DMS53 (cell line): ENCODE measurements around the gene ATG2A.
"Not testable (repeated sequence)": the region's sequence is repeated elsewhere in the genome, so short reads cannot be mapped to it uniquely, and the experiment has no call there.

Experiments
- DNase-seq: peaks from one replicate; lab custom pipeline; 2025; lab: John Stamatoyannopoulos, UW

Gene ATG2A

DNA sequence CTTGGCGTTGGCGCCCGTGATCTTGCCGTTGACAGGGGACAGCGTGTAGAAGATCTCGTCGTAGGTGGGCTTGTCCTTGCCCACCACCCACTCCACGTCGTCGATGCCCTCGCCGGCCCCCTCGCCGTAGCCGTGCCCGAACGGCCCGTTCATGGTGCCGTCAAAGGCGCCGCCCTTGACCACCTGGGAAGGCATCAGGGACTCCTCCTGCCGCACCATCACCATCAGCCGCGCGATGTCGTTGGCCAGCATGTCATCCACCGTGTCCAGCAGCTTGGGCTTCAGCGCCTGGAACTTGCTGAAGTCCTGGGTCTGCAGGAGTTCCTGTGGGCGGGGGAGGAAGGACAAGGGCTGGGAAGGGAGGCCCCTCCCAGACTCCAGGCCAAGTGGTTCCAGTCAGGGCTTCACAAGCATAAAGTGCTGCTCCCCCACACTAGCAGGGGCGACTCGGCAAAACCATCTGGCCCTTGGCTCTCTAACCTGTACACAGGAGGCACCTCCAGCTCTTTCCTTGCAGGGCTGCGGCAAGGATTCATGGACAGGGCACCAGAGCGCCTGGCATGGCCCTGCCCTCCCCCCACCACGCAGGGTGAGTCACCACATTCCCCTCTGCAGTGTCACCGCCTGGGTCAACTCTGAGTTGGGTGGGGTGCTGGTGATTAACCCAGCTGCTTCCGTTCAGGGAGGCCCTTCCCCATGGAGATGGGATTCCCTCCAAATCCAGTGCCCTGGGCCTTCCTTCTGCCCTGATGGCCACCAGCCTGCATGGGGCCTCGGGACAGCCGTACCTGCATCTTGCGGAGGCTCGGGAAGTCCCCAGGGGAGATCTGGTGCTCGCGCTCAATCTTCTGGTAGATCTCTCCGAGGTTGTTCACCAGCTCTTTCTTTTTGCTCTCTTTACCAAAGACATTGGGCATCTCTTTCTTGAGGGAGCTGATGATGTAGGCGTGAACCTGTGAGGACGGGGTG is 62.2 kb downstream of the ATG2A start:
- peak; percentile 95 for DNase-seq

DNA sequence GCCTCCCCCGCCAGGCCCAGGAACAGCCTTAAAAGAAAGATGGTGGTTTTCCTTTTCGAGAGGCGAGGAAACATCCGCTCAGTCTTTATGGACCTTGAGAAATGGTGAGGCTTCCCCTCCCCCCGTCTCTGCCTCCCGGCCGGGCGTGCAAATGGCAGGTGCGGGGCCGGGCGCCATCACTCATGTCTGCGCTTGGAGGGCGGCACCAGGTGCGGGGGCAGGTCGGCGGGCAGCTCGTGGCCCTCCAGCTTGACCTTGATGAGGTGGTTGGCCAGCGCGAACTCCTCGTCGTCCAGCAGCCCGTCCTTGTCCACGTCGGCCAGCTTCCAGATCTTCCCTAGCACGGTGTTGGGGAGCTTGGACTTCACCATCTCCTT is 62.9 kb downstream of the ATG2A start:
- no peak for DNase-seq

DNA sequence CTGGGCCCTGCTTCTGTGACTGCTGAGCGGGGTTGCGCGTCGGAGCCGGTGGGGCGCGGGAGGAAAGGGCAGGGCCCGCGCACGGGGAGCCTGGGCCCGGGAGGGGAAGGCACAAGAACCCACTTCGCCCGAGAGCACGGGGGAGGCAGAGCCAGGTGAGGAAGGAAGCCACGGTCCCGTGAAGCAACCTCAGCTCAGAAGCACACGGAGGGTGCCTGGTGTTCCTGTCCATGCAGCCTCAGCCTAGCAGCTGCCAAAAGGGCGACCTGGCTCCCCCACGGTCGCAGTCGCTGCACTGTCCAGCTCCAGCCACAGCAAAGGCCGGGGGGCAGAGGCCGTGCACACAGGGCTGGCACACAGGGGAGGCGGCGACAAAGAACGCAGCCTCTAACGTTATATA is 63.3 kb downstream of the ATG2A start:
- no peak for DNase-seq

DNA sequence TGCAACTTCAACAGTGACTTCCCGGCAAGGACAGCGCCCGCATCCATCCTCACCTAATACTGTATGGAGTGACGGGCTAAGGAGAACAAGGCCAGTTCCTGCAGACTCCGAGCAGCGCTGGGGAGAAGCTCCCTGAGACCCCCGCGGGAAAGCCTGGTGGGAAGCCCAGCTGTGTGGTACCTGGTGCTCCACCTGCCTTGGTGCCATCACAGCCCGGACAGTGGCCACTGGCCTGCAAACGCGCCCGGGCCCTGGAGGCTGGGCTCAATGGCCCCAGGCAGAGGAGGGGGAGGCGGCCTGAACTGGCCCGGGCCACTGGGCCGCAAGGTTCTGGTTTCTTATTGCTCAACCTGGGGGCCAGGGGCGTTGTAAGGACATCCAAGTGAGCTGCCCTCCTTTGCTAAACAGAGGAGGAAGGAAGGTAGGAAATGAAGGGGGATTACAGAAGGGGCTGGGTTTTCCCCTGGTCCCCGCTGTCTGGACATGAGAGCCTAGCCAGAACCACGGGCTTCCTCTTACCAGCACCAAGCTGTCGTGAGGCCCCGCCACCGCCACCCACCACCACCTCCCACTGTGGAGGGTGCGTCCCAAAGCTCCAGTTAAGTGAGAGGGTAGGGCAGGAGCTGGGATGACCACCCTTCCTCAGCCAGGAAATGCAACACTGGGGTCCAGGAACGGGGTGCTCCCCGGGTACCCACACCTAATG is 64.1 kb downstream of the ATG2A start:
- no peak for DNase-seq

DNA sequence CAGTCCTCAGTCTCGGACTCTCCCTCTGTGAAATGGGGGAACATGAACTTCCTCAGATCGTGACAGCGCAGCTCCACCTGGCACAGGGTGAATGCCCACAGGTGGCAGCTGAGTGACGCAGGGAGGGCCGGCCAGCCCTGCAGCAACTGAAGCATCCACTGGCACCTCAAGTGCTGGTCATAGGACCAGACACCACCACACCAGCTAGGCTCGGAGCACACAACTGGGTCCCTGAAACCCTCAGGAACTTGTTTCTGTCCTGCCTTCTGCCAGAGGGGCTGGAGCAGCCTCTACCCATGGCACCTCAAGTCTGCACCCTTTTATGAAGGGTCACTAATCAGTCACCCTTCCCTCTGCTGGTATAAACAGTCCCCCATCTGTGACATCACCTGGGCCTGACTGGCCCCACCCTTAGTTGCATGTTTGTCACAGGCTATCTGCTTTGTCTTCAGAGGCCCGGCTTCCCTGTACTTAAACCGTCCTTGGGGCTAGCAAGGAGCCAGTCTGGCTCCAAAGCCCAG is 65.1 kb downstream of the ATG2A start:
- no peak for DNase-seq

DNA sequence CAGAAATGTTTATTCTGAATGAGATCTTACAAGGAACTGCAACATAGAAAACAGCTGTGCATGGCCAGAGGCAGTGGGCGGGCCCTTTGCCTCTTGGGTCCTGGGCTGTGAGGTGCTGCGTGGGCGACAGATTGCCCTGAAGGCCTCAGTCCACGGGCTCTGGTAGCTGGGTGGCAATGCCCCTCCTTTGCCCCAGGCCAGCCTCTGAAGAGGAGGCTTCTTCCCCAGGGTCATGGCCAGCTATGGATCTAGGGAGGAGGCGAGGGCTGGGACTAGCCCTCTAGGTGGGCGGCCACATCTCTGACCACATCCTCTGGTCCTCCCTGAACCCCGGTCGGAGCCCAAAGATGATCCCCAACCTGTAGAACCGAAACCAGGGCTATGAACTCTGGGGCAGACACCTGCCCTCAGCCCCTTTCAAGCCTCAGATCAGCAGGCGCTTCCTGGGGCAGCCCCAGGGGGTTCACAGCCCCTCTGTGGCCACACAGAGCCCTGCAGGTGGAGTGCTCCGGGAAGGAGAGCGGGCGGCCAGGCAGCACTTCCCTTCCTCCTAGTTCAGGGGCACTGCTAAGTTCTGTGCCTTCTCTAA is 65.9 kb downstream of the ATG2A start:
- no peak for DNase-seq

DNA sequence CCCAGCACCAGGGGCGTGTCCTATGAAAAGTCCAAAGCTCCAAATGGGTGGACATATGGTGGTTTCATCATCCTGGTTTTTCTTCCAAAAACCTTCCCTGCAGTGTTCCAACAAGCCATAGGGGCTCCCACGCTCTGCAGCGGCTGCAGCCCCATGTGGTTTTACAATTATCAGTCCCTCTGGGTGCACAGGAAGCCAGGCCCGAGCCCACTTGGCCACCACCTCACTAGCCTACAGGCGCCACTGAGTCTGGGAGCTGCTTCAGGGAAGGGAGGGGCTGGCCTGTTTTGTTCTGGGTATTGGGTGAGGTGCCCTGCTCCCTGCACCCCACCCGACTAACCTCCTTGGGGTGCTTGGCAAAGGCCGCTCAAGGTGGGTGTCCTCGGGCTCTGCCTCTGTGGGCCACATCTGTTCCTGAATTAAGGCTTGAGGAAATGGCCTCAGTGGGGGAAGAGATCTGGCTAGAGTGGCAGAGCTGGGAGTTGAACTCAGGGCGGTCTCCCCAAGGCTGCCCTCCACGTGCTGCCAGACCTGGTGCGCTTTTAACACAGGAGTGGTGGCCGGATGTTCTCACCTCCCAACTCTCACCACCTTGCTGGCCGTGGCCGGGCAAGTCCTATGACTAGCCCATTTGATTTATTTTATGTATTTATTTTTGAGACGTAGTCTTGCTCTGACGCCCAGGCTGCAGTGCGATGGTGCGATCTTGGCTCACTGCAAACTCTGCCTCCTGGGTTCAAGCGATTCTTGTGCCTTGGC is 67.2 kb downstream of the ATG2A start:
- DNase-seq = no peak

DNA sequence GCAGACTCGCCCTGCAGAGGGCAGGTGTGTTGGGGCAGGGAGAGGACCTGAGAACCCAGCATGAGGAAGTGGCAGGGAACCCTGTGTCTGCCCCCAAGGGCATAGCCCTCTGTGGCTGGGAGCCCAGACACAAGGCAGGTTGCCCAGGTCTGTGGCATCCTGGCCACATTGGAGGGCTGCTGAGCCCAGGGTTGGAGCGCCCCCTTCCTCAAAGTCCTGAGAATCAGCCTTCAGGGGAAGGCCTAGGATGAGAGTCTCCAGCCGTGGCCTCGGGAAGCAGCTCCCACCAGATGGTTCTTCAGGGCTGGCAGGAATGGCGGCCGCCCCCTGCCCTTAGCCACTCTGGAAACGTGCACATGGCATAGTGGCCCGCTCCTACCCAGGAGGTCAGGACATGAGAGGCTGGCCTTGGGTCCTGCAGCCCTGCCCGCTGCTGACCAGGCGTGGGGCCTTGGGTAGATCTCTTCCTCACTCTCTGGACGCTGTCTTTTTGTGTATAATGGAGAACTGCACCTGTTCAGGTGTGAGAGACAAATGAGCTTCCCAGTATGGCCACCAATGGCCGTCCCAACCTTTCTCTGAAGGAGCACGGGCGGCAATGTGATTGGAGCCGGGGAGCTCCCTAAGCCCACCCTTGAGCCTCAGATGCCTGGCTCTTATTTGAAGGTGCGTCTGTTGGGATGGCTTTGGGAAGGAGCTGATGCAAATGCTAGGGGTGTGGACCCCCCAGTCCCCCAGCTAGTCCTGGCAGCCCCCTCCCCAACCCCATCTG is 68.0 kb downstream of the ATG2A start:
- peak; percentile 41 for DNase-seq

DNA sequence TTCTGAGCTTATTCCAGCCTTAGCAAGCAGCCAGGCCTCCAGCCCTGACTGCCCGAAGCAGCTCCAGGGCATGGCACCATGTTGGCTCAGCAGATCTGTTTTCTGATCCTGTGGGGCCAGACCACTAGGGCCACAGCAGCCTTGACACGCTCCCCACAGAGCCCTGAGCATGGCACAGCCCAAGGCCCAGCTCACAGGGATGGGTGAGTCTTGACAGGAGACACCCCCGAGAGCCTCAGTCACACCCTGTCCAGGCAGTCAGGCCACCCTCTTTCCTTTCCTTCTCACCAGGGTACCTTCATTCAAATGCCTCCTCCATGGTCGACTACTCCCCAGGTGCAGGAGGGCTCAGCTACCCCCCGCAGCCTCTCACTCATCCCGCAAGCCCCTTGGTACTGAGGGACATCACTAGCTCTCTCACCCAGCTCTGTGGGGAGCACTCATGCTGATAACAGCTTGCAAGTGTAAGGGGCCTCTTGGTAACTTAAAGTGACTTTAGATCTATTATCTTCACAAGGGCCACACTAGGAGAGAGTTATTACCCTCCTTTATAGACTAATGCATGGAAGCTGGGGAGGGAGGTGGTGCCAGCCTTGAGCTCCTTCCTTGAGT is 68.7 kb downstream of the ATG2A start:
- DNase-seq = no peak

DNA sequence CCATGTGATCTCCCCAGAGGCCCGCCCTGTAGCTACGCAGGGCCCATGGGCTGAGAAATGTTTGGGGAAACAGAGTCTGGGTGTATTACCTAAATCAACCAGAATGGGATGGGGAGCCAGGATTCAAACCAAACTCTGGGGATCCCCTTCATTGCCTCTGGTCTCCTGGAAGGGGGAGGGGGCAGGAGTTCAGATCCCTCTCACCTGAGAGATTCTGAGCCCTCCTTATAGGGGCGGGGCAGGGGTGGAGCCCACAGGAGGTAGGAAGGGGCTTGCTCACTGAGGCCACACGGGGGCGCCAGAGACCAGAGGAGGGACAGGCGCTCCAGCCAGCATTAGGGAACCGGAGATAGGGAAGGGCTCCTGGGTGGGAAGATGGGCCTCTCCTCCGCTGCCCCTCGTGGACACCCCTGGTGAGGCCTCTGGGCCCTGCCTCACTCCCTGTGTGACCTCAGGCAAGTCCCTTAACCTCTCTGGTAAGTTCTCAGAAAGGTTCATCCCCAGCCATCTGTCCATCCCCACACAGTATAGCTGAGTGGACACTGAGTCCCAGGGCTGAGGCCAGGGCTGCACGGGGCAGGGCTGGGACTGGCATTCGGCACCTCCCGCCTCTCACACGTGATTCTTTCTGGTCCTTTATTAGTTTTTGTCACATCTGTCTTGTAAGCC is 69.9 kb downstream of the ATG2A start:
- peak; percentile 97 for DNase-seq

DNA sequence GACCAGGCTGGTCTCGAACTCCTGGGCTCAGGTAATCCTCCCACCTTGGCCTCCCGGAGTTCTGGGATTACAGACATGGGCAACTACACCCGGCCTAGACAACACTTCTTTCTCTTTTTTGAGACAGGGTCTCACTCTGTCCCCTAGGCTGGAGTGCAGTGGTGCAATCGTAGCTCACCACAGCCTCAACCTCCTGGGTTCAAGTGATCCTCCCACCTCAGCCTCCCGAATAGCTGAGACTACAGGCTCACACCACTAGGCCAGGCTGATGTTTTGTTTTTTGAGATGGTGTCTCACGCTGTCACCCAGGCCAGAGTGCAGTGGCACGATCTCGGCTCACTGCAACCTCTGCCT is 71.3 kb downstream of the ATG2A start:
- DNase-seq = not testable (repeated sequence)

DNA sequence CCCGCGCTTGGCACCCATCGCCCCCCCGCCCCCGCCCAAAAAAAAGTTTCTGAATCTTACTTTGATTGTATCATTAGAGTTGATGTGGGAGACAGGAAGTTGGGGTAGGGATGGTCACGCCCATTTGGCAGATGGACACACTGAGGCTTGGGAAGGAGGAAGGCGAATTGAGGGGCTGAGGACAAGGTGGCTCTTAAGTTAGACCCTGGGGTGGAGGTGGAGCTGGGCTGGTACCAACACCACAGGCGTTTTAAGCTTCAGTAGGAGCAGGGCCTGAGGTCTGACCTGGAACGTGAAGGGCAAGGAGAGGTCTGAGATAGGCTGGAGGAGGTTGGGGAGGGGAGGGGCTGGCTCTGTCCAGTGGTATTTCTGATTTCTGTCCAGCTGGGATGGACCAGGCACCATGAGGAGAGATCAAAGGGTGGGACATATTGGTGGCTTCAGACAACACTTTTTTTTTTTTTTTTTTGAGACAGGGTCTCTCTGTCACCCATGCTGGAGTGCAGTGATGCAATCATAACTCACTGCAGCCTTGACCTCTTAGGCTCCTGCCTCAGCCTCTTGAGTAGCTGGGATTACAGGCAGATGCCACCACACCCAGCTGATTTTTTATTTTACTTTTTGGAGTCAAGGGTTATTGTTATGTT is 71.8 kb downstream of the ATG2A start:
- DNase-seq = peak; percentile 43
